WI38 (cell line): ENCODE results near the gene GCN1.
"Not testable (repeated sequence)": the region's sequence is repeated elsewhere in the genome, so short reads cannot be mapped to it uniquely, and the experiment has no call there.

Source experiments
- H3K4me3 ChIP-seq: 2 replicates; pipeline ENCODE4 v1.5.1; 2011; ENCODE audit warnings: low read depth, mild to moderate bottlenecking, control low read depth, low read length
- TF ChIP-seq, protein P1 (sequence below): IDR thresholded peaks from 2 replicates; pipeline ENCODE4 v1.5.1; 2012; ENCODE audit warnings: low read depth, mild to moderate bottlenecking, control low read depth, low read length

GCN1 gene

DNA sequence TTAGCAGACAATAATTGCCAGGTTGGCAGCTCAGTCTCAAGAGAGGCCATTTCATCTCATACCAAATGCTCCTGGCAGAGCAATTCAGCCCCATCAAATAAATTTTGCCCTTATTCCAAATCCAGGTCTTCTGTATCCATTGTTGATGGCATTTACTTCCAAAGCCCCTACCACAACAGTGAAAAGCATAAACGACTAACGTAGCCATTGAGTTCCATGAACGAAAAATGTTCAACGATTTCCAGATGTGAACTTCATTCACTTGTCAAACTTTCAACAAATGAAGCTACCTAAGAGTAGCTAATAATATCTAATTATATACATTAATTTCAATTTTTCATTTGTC, 3.0 kb upstream of the GCN1 start:
- H3K4me3 ChIP-seq = no peak overlapping the region

DNA sequence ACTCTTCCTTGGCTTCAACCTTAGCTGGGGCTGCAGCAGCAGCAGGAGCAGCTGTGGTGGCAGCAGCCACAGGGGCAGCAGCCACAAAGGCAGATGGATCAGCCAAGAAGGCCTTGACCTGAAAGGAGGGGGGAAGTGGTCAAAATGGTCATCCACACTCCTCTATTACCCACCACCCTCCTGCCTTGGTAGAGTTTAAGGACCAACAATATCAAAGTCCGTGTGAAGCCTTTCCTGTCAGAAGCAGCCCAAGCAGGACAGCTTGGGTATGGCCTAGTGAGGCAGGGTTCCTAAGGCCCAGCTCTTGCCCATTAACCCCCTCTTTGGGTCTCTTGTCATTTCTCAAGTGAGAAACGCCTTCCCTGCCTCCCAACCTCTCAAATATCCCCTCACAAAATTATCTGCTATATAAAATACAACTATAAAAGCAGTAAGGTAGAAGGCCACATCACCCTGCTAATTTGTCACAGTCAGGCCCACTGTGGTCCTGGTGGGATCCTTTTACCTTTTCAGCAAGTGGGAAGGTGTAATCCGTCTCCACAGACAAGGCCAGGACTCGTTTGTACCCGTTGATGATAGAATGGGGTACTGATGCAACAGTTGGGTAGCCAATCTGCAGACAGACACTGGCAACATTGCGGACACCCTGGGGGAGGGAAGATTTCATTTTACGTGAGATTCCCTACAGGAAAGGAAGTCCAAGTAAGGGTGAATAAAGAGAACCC, 2.5 kb upstream of the GCN1 start:
- H3K4me3 ChIP-seq = not testable (repeated sequence)

More for the DNA sequence above, 3.0 kb upstream of the GCN1 start:
- TF ChIP-seq, protein P1, sequence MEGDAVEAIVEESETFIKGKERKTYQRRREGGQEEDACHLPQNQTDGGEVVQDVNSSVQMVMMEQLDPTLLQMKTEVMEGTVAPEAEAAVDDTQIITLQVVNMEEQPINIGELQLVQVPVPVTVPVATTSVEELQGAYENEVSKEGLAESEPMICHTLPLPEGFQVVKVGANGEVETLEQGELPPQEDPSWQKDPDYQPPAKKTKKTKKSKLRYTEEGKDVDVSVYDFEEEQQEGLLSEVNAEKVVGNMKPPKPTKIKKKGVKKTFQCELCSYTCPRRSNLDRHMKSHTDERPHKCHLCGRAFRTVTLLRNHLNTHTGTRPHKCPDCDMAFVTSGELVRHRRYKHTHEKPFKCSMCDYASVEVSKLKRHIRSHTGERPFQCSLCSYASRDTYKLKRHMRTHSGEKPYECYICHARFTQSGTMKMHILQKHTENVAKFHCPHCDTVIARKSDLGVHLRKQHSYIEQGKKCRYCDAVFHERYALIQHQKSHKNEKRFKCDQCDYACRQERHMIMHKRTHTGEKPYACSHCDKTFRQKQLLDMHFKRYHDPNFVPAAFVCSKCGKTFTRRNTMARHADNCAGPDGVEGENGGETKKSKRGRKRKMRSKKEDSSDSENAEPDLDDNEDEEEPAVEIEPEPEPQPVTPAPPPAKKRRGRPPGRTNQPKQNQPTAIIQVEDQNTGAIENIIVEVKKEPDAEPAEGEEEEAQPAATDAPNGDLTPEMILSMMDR = no peak

DNA sequence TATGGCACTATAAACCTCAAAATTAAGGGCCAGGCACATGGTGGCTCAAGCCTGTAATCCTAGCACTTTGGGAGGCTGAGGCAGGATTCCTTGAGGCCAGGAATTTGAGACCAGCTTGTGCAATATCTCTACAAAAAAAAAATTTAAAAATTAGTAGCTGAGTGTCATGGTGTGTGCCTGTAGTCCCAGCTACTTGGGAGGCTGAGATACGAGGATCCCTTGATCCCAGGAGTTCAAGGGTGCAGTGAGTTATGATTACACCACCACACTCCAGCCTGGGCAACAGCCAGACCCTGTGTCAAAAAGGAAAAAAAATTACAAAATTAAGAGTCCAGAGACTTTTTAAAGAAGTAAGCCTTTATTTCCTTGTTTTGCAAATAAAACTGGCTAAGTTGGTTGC, 1.8 kb upstream of the GCN1 start:
- no peak overlapping the region for H3K4me3 ChIP-seq
- TF ChIP-seq, protein P1 = no peak

DNA sequence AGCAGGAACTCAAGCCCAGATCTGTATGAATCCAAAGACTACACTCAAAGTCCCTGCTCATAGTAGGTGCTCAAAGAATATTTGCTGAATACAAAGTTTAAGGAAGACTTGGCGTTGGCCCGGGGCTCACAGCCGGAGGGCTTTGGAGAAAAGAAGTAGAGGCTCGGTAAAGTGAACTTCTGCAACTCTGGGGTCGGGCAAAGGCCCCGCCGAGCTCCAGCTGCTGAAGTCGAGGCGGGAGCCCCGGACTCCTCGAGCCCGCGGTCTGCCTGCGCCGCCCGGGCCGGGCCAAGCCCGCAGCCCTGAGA, 335 bp downstream of the GCN1 start:
- TF ChIP-seq, protein P1 = no peak
- peak overlapping the region; percentile 77 for H3K4me3 ChIP-seq

DNA sequence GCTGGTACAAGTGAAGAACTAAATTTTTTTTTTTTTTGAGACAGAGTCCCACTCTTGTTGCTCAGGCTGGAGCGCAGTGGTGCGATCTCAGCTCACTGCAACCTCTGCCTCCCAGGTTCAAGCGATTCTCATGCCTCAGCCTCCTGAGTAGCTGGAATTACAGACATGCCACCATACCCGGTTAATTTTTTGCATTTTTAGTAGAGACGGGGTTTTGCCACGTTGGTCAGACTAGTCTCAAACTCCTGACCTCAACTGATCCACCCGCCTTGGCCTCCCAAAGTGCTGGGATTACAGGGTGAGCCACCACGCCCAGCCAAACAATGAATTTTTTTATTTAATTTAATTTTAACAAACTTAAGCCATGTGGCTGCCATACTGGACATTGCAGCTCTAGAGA, 1.2 kb downstream of the GCN1 start:
- peak overlapping the region; percentile 77 for H3K4me3 ChIP-seq

DNA sequence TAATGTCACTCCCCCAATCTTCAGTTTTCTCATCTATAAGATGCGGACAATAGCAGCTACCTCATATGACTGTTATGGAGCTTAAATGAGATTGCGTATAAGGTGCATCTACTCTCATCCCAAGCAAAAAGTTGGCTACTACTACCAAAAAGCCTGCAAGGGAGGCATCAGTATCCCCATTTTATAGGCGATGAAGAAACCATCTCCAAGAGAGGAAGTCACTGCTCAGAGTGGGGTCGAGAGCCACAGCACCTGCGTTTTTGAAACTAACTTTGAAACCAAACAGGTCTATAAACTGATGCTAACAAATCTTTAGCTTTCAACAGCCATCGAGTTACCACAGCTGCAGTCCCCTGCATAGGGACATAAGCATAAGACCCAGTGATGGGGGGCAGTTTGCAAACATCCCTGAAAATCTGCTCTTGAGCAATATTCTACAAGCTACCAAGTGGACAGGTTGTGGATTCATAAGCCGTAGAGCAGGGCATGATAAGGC, 3.5 kb downstream of the GCN1 start:
- no peak overlapping the region for H3K4me3 ChIP-seq
- TF ChIP-seq, protein P1 = no peak

DNA sequence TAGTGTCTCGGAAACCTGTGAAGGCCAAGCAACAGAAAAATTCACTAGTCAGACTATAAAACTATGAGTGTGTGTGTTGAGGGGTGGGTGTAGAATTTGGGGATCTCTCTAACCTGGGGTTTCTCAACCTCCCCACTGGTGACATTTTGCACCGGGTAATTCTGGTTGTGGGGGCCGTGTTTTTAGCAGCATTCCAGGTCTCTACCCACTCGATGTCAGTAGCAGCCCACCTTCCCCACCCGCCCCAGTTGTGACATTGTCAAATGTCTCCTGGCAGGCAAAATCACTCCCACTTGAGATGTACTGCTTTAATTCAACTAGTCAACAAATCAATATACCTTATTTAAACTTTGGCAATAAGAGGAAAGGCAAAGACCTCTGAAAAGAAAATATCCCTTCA, 4.1 kb downstream of the GCN1 start:
- TF ChIP-seq, protein P1 = no peak
- H3K4me3 ChIP-seq = no peak overlapping the region

DNA sequence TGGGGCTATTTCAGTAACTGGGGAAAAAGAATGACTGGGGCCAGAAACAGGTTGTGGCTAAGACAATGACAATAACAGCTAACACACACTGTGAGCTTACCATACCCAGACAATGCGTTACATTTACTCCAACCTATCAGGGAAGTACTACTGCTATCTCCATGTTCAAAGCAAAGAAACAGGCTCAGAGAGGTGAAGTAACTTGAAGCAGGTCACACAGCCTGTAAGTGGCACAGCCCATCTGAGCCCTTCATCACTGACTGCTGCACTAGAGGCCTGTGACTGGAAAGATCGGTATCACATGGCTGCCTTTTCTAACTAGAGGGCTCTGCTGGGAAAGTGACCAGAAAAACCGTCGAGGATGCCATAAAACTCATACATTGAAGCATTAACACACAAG, 7.9 kb downstream of the GCN1 start:
- TF ChIP-seq, protein P1 = no peak

More for the DNA sequence above, 7.9 kb downstream of the GCN1 start:
- no peak overlapping the region for H3K4me3 ChIP-seq
